Naive thymus-derived CD4-positive, alpha-beta T cell (primary cell): Measurements from ENCODE around the gene CALY. TPM values are rescaled to one million over a fixed set of nuclear protein-coding genes. Genes with fewer than 3 reads are reported as not detected.

Experiments used
- ATAC-seq: fragments of 150-1000 bp; cut with Tn5 transposase; 2 replicates; pipeline ENCODE4 v1.10.0; 2021; ENCODE audit warnings: mild to moderate bottlenecking, moderate library complexity
- CTCF ChIA-PET: fragments of 350-600 bp; sonication (Branson Sonifier 250); formaldehyde crosslinking; loops from one replicate; lab custom pipeline; 2021; ENCODE audit warnings: antibody characterized with exemption; lab: Charles Lee
- POLR2A ChIA-PET: fragments of 350-600 bp; sonication (Branson Sonifier 250); formaldehyde crosslinking; loops from one replicate; lab custom pipeline; 2021; ENCODE audit warnings: antibody characterized with exemption, inconsistent platforms; lab: Charles Lee
- DNase-seq, 9 donors: peaks; one replicate each; pipeline versions ENCODE4 v3.0.0 to v3.0.0-alpha.2; 2020 to 2022; ENCODE audit warnings: mixed read lengths in 1 of 9
- H3K27ac ChIP-seq: one replicate; pipeline ENCODE4 v1.7.0; 2013; ENCODE audit warnings: mild to moderate bottlenecking, low read depth, low read length, moderate library complexity
- H3K27me3 ChIP-seq, 2 donors: one replicate each; pipeline ENCODE4 v1.7.0; 2013; ENCODE audit warnings: low read length in 2 of 2, mild to moderate bottlenecking in 2 of 2, moderate library complexity in 2 of 2; ENCODE audit not compliant: control insufficient read depth in 2 of 2, insufficient read depth in 2 of 2
- H3K36me3 ChIP-seq, 3 experiments: 1 replicate in 2 of 3; 2 replicates in 1 of 3; pipeline ENCODE4 v1.7.0; 2013; ENCODE audit warnings: low read length in 3 of 3, mild to moderate bottlenecking in 3 of 3, moderate library complexity in 1 of 3; ENCODE audit not compliant: insufficient read depth in 3 of 3, control insufficient read depth in 2 of 3
- H3K4me1 ChIP-seq, 2 donors: one replicate each; pipeline ENCODE4 v1.7.0; 2013; ENCODE audit warnings: low read length in 2 of 2, mild to moderate bottlenecking in 2 of 2, moderate library complexity in 1 of 2; ENCODE audit not compliant: control insufficient read depth in 2 of 2, insufficient read depth in 2 of 2
- H3K4me3 ChIP-seq: 2 replicates; pipeline ENCODE4 v1.7.0; 2013; ENCODE audit warnings: mild to moderate bottlenecking, low read length
- H3K9me3 ChIP-seq, 3 experiments: 1 replicate in 2 of 3; 2 replicates in 1 of 3; pipeline ENCODE4 v1.7.0; 2013; ENCODE audit warnings: low read length in 3 of 3; ENCODE audit not compliant: control insufficient read depth in 2 of 3
- H3K27ac Mint-ChIP-seq, 9 donors: one replicate each; pipeline ENCODE4 v1.8.0; 2020 to 2022; ENCODE audit warnings: mixed read lengths in 9 of 9, mild to moderate bottlenecking in 8 of 9, moderate library complexity in 5 of 9, inconsistent platforms in 2 of 9
- H3K27me3 Mint-ChIP-seq, 5 donors: one replicate each; pipeline ENCODE4 v1.8.0; 2021 to 2022; ENCODE audit warnings: mixed read lengths in 5 of 5, mild to moderate bottlenecking in 1 of 5
- H3K36me3 Mint-ChIP-seq, 5 donors: one replicate each; pipeline ENCODE4 v1.8.0; 2020 to 2022; ENCODE audit warnings: mixed read lengths in 5 of 5, mild to moderate bottlenecking in 3 of 5, inconsistent platforms in 1 of 5
- H3K4me1 Mint-ChIP-seq, 7 donors: one replicate each; pipeline ENCODE4 v1.8.0; 2020 to 2022; ENCODE audit warnings: mixed read lengths in 7 of 7, mild to moderate bottlenecking in 3 of 7, inconsistent platforms in 1 of 7
- H3K4me3 Mint-ChIP-seq, 10 donors: one replicate each; pipeline ENCODE4 v1.8.0; 2020 to 2022; ENCODE audit warnings: mild to moderate bottlenecking in 10 of 10, mixed read lengths in 10 of 10, moderate library complexity in 6 of 10, inconsistent platforms in 2 of 10
- H3K9me3 Mint-ChIP-seq, 11 donors: one replicate each; pipeline ENCODE4 v1.8.0; 2020 to 2022; ENCODE audit warnings: mixed read lengths in 11 of 11, mild to moderate bottlenecking in 4 of 11, inconsistent platforms in 1 of 11, moderate library complexity in 1 of 11
- intact Hi-C, 2 donors: fragments of 100-400 bp; cut with micrococcal nuclease; formaldehyde crosslinking; loops; one replicate each; pipeline ENCODE4 v1.15.1; 2023
- polyA plus RNA-seq, 2 donors: library from polyadenylated mRNA; unstranded; fragments of 300-500 nt; fragmentation: Illumina TruSeq; gene quantifications; one replicate each; pipeline ENCODE4 v1.2.3, GENCODE V29; 2021
- total RNA-seq, 6 experiments: library from RNA in 5 of 6; stranded (reverse) in 5 of 6; gene quantifications; 1 replicate in 5 of 6; 2 replicates in 1 of 6; pipeline ENCODE4 v1.2.3 and lab custom pipeline; 2021 to 2026

Gene CALY
- total and polyA plus RNA-seq, 7 experiments from 2014 or later: 0.33 to 5.1 (median 1.9) TPM; not detected in 1

- intact Hi-C loops: loop anchor here in 1 of 2 donors (2.0 kb wide), 1 partner anchor 59 kb away; the partner anchor contains the start of gene MTG1
- Histone ChIP-seq H3K9me3 (no peaks in the 10 kb centered on the region), H3K4me3 (peak overlapping the region; percentile 65), H3K27me3 (no peaks in the 10 kb centered on the region), H3K4me1 (peaks cover 10 to 20% of the 10 kb centered on the region in 2 donors), H3K27ac (peak overlapping the region; percentile 78), H3K36me3 (no peaks in the 10 kb centered on the region)
- ATAC-seq: no peak
- peak in 1 of 9 donors; percentile 42 for DNase-seq
- Mint-ChIP-seq H3K27ac (peak overlapping the region in 1 of 9 donors; percentile 85), H3K27me3 (peaks cover 0 to 36% (median 0%) of the 10 kb centered on the region in 5 donors), H3K36me3 (no peaks in the 10 kb centered on the region), H3K4me3 (peak overlapping the region in 4 of 10 donors; percentile 25 to 81 (median 54)), H3K9me3 (peaks cover 0 to 8% (median 0%) of the 10 kb centered on the region in 11 donors), H3K4me1 (peaks cover 0 to 5% (median 0%) of the 10 kb centered on the region in 7 donors)
- POLR2A ChIA-PET: interaction anchor here (0.9 to 3.4 kb wide), 6 partner anchors 9 to 53 kb away, joined by 3 to 16 read pairs (median 4); partner anchors contain the start of genes TUBGCP2 and ZNF511
- CTCF ChIA-PET: interaction anchor here (1.2 to 1.4 kb wide), 2 partner anchors 42 to 53 kb away, joined by 3 to 4 read pairs; no protein-coding TSS in a partner anchor
Observed at GRCh38 chr10:133336118-133336576, 549 bp downstream of the CALY start.

- CTCF ChIA-PET: interaction anchor here (1.4 kb wide), 1 partner anchor 54 kb away, joined by 3 read pairs; no protein-coding TSS in a partner anchor
- Histone ChIP-seq H3K4me3 (peak overlapping the region; percentile 65), H3K36me3 (no peaks in the 10 kb centered on the region), H3K27me3 (no peaks in the 10 kb centered on the region), H3K9me3 (no peaks in the 10 kb centered on the region), H3K4me1 (peaks cover 10 to 20% of the 10 kb centered on the region in 2 donors), H3K27ac (peak overlapping the region; percentile 78)
- Mint-ChIP-seq H3K4me3 (peak overlapping the region in 9 of 10 donors; percentile 48 to 81 (median 68)), H3K27ac (peak overlapping the region in 8 of 9 donors; percentile 50 to 93 (median 78)), H3K27me3 (peaks cover 0 to 41% (median 0%) of the 10 kb centered on the region in 5 donors), H3K36me3 (no peaks in the 10 kb centered on the region), H3K4me1 (peaks cover 0 to 5% (median 0%) of the 10 kb centered on the region in 7 donors), H3K9me3 (peaks cover 0 to 8% (median 0%) of the 10 kb centered on the region in 11 donors)
- ATAC-seq (peak; percentile 53), DNase-seq (peak; percentile 56 to 95 (median 81))
- intact Hi-C loops: loop anchor here in 1 of 2 donors (1.0 to 2.0 kb wide), 5 partner anchors 26 to 59 kb away; partner anchors contain the start of genes ECHS1 and MTG1
- POLR2A ChIA-PET: interaction anchor here (0.6 to 3.4 kb wide), 8 partner anchors 8 to 56 kb away, joined by 3 to 16 read pairs (median 3); partner anchors contain the start of gene ECHS1
Observed at GRCh38 chr10:133335246-133336117, 1.2 kb downstream of the CALY start.

GRCh38 chr10:133334503-133335245 lies 2.0 kb downstream of the CALY start:
- Mint-ChIP-seq H3K27me3 (peaks cover 0 to 47% (median 3%) of the 10 kb centered on the region in 5 donors), H3K36me3 (no peaks in the 10 kb centered on the region), H3K9me3 (peaks cover 0 to 8% (median 0%) of the 10 kb centered on the region in 11 donors), H3K4me1 (peaks cover 0 to 8% (median 4%) of the 10 kb centered on the region in 7 donors), H3K4me3 (peak overlapping the region in 9 of 10 donors; percentile 62 to 88 (median 78)), H3K27ac (peak overlapping the region; percentile 9 to 93 (median 84))
- peaks cover 13 to 24% of the 10 kb centered on the region in 2 donors for H3K4me1 ChIP-seq
- peak overlapping the region; percentile 78 for H3K27ac ChIP-seq
- intact Hi-C loops: loop anchor here in 1 of 2 donors (1.0 kb wide), 4 partner anchors 25 to 56 kb away; partner anchors contain the start of gene ECHS1
- peak in 1 of 9 donors; percentile 30 for DNase-seq
- H3K27me3 ChIP-seq: no peaks in the 10 kb centered on the region
- no peaks in the 10 kb centered on the region for H3K36me3 ChIP-seq
- POLR2A ChIA-PET: interaction anchor here (0.7 to 3.4 kb wide), 3 partner anchors 10 to 55 kb away, joined by 3 to 16 read pairs (median 11); no protein-coding TSS in a partner anchor
- no peaks in the 10 kb centered on the region for H3K9me3 ChIP-seq
- ATAC-seq: peak; percentile 16
- H3K4me3 ChIP-seq: peak overlapping the region; percentile 65
- CTCF ChIA-PET: no interaction called here

- Histone ChIP-seq H3K4me1 (peaks cover 13 to 24% of the 10 kb centered on the region in 2 donors), H3K27me3 (peaks cover 0 to 3% of the 10 kb centered on the region in 2 donors), H3K9me3 (no peaks in the 10 kb centered on the region), H3K27ac (no peak overlapping the region), H3K36me3 (no peaks in the 10 kb centered on the region), H3K4me3 (no peak overlapping the region)
- DNase-seq (no peak), ATAC-seq (no peak)
- peaks cover 6 to 62% (median 8%) of the 10 kb centered on the region in 5 donors for H3K27me3 Mint-ChIP-seq
- H3K9me3 Mint-ChIP-seq: peaks cover 0 to 8% (median 0%) of the 10 kb centered on the region in 11 donors
- H3K27ac Mint-ChIP-seq: peak overlapping the region in 5 of 9 donors; percentile 14 to 67 (median 55)
- peaks cover 0 to 11% (median 5%) of the 10 kb centered on the region in 7 donors for H3K4me1 Mint-ChIP-seq
- ChIA-PET CTCF (interaction anchor here (1.0 kb wide), 1 partner anchor 23 kb away, joined by 3 read pairs; no protein-coding TSS in a partner anchor), POLR2A (no interaction called here)
- H3K4me3 Mint-ChIP-seq: peak overlapping the region in 1 of 10 donors; percentile 12
- H3K36me3 Mint-ChIP-seq: no peaks in the 10 kb centered on the region
- intact Hi-C loops: no loop called here
Observed at GRCh38 chr10:133332936-133333699, 3.6 kb downstream of the CALY start.

GRCh38 chr10:133329491-133330202 lies 7.0 kb downstream of the CALY start:
- Mint-ChIP-seq H3K27me3 (peaks cover 12 to 78% (median 19%) of the 10 kb centered on the region in 5 donors), H3K4me1 (peaks cover 4 to 18% (median 12%) of the 10 kb centered on the region in 7 donors), H3K9me3 (peaks cover 0 to 8% (median 0%) of the 10 kb centered on the region in 11 donors), H3K36me3 (no peaks in the 10 kb centered on the region), H3K27ac (no peak overlapping the region), H3K4me3 (peak overlapping the region in 8 of 10 donors; percentile 10 to 58 (median 42))
- no peak overlapping the region for H3K4me3 ChIP-seq
- no peak overlapping the region for H3K27ac ChIP-seq
- peaks cover 8 to 12% of the 10 kb centered on the region in 2 donors for H3K27me3 ChIP-seq
- intact Hi-C loops: loop anchor here (1.0 to 5.0 kb wide), 11 partner anchors 28 to 387 kb away; partner anchors contain the start of genes MTG1 (in 2 of the 2), CFAP46 (in 1 of the 2), PAOX (in 1 of the 2) and SCART1 (in 1 of the 2)
- ChIA-PET POLR2A (interaction anchor here (0.6 to 1.0 kb wide), 2 partner anchors 60 to 706 kb away, joined by 3 to 4 read pairs; no protein-coding TSS in a partner anchor), CTCF (interaction anchor here (0.5 to 1.9 kb wide), 19 partner anchors 8 to 284 kb away, joined by 3 to 17 read pairs (median 4); partner anchors contain the start of gene FUOM)
- peak; percentile 72 to 88 (median 82) for DNase-seq
- no peaks in the 10 kb centered on the region for H3K9me3 ChIP-seq
- no peaks in the 10 kb centered on the region for H3K36me3 ChIP-seq
- peak; percentile 92 for ATAC-seq
- H3K4me1 ChIP-seq: peaks cover 8 to 18% of the 10 kb centered on the region in 2 donors
